ENCODE measurements around the gene FOXP1. TPM values are rescaled to one million over a fixed set of nuclear protein-coding genes. Genes with fewer than 3 reads are reported as not detected.

FOXP1 gene
- total RNA-seq, 1 donor from 2014 or later, result 26.1 TPM

DNA sequence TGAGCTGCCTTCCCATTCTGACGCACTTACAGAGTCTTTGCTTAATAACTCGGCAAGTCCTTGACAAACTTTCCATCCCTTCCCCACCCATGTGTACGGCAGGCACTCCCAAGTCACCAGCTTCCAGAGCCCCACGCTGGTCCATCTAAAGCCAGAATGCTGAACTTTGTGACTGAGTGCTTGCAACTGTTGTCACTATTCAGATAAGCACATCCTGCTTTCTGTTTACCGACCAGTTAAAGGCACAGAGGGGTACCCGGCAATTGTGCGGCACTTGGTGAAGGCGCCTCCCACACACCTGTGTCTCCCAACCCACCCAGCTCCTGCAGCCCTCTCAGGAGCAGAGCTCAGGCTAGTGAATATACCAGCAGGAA lies 430.6 kb downstream of the FOXP1 start:
- H3K4me3 ChIP-seq (ENCODE audit: low read depth, low read length), result no peak overlapping the region
- no peak for DNase-seq (ENCODE audit: low read depth)
- TF ChIP-seq, protein P1, sequence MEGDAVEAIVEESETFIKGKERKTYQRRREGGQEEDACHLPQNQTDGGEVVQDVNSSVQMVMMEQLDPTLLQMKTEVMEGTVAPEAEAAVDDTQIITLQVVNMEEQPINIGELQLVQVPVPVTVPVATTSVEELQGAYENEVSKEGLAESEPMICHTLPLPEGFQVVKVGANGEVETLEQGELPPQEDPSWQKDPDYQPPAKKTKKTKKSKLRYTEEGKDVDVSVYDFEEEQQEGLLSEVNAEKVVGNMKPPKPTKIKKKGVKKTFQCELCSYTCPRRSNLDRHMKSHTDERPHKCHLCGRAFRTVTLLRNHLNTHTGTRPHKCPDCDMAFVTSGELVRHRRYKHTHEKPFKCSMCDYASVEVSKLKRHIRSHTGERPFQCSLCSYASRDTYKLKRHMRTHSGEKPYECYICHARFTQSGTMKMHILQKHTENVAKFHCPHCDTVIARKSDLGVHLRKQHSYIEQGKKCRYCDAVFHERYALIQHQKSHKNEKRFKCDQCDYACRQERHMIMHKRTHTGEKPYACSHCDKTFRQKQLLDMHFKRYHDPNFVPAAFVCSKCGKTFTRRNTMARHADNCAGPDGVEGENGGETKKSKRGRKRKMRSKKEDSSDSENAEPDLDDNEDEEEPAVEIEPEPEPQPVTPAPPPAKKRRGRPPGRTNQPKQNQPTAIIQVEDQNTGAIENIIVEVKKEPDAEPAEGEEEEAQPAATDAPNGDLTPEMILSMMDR (conservative IDR thresholded peaks at IDR 0.05; ENCODE audit: low read depth, low read length), result no peak

DNA sequence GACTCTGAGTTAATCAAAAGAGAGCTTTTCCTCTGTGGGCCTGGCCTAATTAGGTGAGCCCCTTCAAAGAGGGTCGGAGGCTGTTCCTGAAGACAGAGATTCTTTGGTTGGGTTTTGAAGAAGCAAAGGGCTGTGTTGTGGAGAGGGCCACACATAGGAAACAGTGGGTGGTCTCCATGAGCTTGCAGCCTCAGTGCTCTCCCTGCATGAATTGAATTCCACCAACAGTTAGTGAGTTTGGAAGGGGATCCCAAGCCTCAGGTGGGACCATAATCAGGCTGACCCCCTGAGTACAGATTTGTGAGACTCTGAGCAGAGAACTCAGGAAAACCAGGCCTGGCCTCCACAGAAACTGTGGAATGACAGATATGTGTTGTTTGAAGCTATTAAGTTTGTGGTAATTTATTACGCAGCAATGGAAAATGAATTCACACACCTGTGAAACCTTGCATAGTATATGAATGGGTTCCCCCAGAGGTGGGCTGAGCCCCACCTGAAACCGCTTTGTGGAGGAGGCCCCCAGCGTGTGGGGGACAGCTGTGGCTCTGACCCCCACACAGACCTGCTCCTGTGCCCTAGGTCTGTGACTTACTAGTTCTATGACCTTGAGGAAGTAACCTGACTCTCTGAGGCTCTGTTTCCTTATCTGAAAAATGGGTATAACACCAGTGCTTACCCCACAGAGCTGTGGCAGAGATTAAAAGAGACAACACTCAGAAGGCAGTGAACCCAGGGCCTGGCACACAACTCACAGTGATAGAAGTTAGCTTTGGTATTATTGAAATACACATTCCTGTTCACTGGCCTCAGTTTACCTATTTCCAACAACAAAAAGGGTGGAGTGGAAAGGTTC lies 431.3 kb downstream of the FOXP1 start:
- TF ChIP-seq, protein P1 (conservative IDR thresholded peaks at IDR 0.05; ENCODE audit: low read depth, low read length), result no peak
- DNase-seq (ENCODE audit: low read depth), result no peak
- H3K4me3 ChIP-seq (ENCODE audit: low read depth, low read length), result no peak overlapping the region

DNA sequence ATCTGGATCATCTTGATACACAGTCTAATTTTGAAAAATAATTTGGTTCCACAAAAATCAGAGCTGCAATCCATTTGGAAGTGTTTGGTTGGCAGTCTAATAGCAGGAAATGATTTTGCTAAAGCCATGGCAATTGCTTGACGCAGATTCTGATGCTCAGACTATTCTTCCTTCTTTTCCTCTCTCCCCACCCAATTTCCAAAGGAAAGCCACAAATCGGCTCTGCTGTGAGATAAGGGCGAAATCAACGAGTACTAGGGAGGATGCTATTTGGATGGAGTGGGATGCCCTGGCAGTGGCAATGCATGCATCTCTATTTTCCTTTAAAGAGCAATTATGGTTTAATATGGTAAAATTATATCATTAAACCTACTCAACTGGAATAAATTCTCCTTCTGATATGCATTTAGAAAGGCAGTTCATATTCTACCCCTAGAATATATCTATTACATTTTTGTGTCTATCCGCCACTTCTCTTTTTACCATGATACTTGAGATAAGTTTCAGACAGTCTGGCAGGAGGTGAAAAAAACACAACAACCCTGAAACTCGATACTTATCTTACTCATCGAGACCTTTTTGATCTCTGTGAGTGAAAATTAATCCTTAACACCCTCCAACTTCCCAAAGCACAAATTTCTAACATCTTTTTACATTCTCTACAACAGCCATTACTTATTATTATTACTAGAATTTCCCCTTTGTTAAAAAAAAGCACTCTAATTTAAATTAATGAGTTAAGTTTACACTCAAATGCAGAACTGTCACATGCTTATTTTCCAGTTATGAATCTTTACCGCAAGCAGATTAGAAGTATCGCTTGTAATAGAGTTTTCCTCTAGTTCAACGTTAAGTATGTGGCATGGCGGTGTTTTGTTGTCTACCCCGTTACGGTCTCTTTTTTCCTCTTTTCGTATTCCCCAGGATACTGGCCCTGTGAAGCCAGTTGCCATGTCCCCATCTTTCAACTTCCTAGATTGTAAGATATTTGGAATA lies 433.3 kb downstream of the FOXP1 start:
- TF ChIP-seq, protein P1 (conservative IDR thresholded peaks at IDR 0.05; ENCODE audit: low read depth, low read length), result no peak
- no peak for DNase-seq (ENCODE audit: low read depth)
- no peak overlapping the region for H3K4me3 ChIP-seq (ENCODE audit: low read depth, low read length)

DNA sequence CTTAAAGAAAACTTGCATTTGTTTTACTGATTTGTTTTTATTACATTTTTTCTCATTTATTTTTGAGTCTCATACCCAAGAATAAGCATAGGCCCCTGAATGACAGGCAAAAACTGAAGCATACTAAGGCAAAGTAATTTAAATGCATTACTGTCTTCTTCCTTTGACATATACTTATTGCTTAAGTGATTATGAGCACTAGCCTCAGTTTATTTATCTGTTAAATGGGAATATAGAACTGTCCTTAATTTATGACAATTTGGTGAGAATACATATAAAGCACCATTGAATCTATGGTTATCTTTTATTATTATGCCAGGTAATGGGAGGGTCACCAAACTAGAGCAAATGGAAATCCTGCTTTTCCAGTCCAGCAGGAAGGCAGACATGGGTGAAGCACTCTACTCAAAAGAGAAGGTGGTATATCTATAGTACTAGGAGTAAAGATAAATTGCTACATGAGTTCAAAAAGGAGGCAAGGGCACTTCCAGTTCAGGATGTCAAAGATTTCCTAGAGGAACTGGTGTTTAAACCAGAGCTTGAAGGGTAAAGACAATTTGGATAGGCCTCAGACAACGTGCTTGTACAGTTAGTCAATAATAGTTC lies 435.0 kb downstream of the FOXP1 start:
- DNase-seq (ENCODE audit: low read depth), result no peak
- H3K4me3 ChIP-seq (ENCODE audit: low read depth, low read length), result no peak overlapping the region
- TF ChIP-seq, protein P1 (conservative IDR thresholded peaks at IDR 0.05; ENCODE audit: low read depth, low read length), result no peak

DNA sequence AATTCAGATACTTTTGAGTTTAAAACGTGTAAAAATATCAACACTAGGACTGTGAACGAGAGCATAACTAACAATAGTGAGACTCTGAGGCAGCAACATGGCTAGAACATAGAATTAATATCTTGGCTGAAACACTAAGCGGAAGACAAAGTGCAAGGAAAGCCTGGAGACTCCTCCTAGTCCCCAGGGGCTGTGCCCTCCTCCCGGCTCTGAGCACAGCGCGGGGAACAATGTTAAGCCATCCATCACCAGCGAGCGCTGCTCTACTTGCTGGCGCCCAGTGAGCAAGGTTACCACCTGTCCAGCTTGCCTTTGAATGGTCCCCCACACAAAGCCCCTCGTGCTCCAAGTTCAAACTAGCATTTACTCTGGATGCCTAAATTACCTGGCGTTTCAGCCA lies 436.9 kb downstream of the FOXP1 start:
- DNase-seq (ENCODE audit: low read depth), result no peak
- TF ChIP-seq, protein P1 (conservative IDR thresholded peaks at IDR 0.05; ENCODE audit: low read depth, low read length), result no peak
- no peak overlapping the region for H3K4me3 ChIP-seq (ENCODE audit: low read depth, low read length)

DNA sequence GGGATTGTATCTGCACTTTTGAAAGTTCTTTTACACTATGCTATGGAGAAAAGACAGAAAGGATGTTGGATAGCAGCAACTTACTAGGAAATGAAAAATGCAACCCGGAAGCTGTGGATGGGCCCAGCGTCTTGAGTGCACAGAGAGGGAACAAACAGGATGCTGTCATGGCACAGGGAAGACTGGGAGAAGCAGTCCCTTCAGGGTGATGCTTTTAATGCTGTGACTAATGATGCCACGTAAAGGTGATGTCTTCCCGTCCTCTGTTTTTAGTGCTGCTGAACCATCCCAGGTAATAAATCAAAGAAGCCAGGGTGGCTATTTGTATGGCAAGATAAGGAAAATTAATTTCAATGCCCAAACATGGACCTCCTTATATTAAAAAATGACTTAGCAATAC lies 437.6 kb downstream of the FOXP1 start:
- H3K4me3 ChIP-seq (ENCODE audit: low read depth, low read length), result no peak overlapping the region
- DNase-seq (ENCODE audit: low read depth), result no peak
- TF ChIP-seq, protein P1 (conservative IDR thresholded peaks at IDR 0.05; ENCODE audit: low read depth, low read length), result no peak
